Gastrocnemius medialis (tissue), 4 donors: Measurements from ENCODE around the gene NR2C2AP.

Experiments used
- CTCF ChIP-seq, 5 experiments: fragments of 450-650 bp in 3 of 5; fragments of 200-600 bp in 2 of 5; sonication (generic) in 2 of 5; IDR thresholded peaks in 4 of 5; conservative IDR thresholded peaks in 1 of 5; 1 replicate in 4 of 5; 2 replicates in 1 of 5; pipeline ENCODE4 v1.5.1; 2016 to 2019; ENCODE audit warnings: antibody characterized with exemption in 5 of 5, mild to moderate bottlenecking in 3 of 5, moderate library complexity in 3 of 5
- POLR2A ChIP-seq, 2 donors: fragments of 450-650 bp; IDR thresholded peaks; one replicate each; pipeline ENCODE4 v1.6.1; 2017; ENCODE audit warnings: antibody characterized with exemption in 2 of 2, mild to moderate bottlenecking in 2 of 2, moderate library complexity in 2 of 2

GRCh38 chr19:19240476-19240875 is 37.3 kb upstream of the NR2C2AP start:
- TF ChIP-seq CTCF (IDR thresholded peaks at IDR 0.05 in 4 of 5, conservative IDR thresholded peaks at IDR 0.05 in 1 of 5): no peak
- no peak for TF ChIP-seq POLR2A (IDR thresholded peaks at IDR 0.05)
